IMR-90 (cell line): ENCODE results near the gene NDUFB4. TPM values are rescaled to one million over a fixed set of nuclear protein-coding genes. Genes with fewer than 3 reads are reported as not detected.

Experiments
- ATAC-seq: fragments of 200-7000 bp; cut with Tn5 transposase; 2 replicates; pipeline ENCODE4 v1.9.1; 2020; ENCODE audit warnings: low read depth, mild to moderate bottlenecking, moderate library complexity
- BruUV-seq: library from RNA; stranded (reverse); fragments of 400-500 nt; replicated peaks from 2 replicates; lab custom pipeline; 2021; lab: Mats Ljungman, UMichigan
- CTCF ChIA-PET: fragments of 300-600 bp; formaldehyde crosslinking; extraction: SDS; loops from one replicate; lab custom pipeline; 2021; ENCODE audit warnings: antibody characterized with exemption; lab: Yijun Ruan, JAX
- POLR2A ChIA-PET: fragments of 300-600 bp; sonication (Branson Sonifier 250); formaldehyde crosslinking; loops from one replicate; lab custom pipeline; 2022; ENCODE audit warnings: antibody characterized with exemption; ENCODE audit not compliant: unreplicated experiment; lab: Charles Lee
- DNase-seq: peaks from one replicate; pipeline ENCODE4 v3.0.0; 2013
- H2AFZ ChIP-seq: replicated peaks from 2 replicates; pipeline ENCODE3; 2013; ENCODE audit warnings: low read length, mild to moderate bottlenecking; ENCODE audit not compliant: poor library complexity
- H2AK5ac ChIP-seq: 2 replicates; pipeline ENCODE4 v1.6.1; 2013; ENCODE audit warnings: low read depth, low read length, inconsistent platforms
- H2AK9ac ChIP-seq: replicated peaks from 2 replicates; pipeline ENCODE3; 2013; ENCODE audit warnings: mild to moderate bottlenecking, low read depth, low read length, moderate library complexity; ENCODE audit not compliant: poor library complexity
- H2BK120ac ChIP-seq: 2 replicates; pipeline ENCODE4 v1.6.1; 2013; ENCODE audit warnings: low read depth, low read length, inconsistent platforms
- H2BK15ac ChIP-seq: 3 replicates; pipeline ENCODE4 v1.6.1; 2013; ENCODE audit warnings: low read depth, low read length, inconsistent platforms
- H2BK20ac ChIP-seq: 2 replicates; pipeline ENCODE4 v1.6.1; 2013; ENCODE audit warnings: low read depth, mild to moderate bottlenecking, inconsistent platforms, low read length, moderate library complexity
- H2BK5ac ChIP-seq: 2 replicates; pipeline ENCODE4 v1.6.1; 2013; ENCODE audit warnings: mild to moderate bottlenecking, low read depth, low read length, inconsistent platforms; ENCODE audit not compliant: poor library complexity, severe bottlenecking
- H3K14ac ChIP-seq: replicated peaks from 2 replicates; pipeline ENCODE4 v1.6.1; 2013; ENCODE audit warnings: low read depth, low read length, inconsistent platforms
- H3K18ac ChIP-seq: 2 replicates; pipeline ENCODE4 v1.6.1; 2013; ENCODE audit warnings: low read depth, low read length, control low read depth
- H3K23ac ChIP-seq: 2 replicates; pipeline ENCODE4 v1.6.1; 2013; ENCODE audit warnings: low read depth, low read length, inconsistent platforms
- H3K27ac ChIP-seq: 2 replicates; pipeline ENCODE4 v1.5.1; 2013; ENCODE audit warnings: mild to moderate bottlenecking, control low read depth, low read length; ENCODE audit not compliant: insufficient read depth
- H3K27me3 ChIP-seq: 2 replicates; pipeline ENCODE4 v1.6.1; 2013; ENCODE audit warnings: low read length; ENCODE audit not compliant: control insufficient read depth, insufficient read depth
- H3K36me3 ChIP-seq: 2 replicates; pipeline ENCODE4 v1.6.1; 2013; ENCODE audit warnings: low read length, mixed read lengths; ENCODE audit not compliant: control insufficient read depth, insufficient read depth
- H3K4ac ChIP-seq: 2 replicates; pipeline ENCODE4 v1.6.1; 2013; ENCODE audit warnings: low read depth, low read length, inconsistent platforms
- H3K4me1 ChIP-seq: 2 replicates; pipeline ENCODE4 v1.6.1; 2013; ENCODE audit warnings: low read length, mixed read lengths; ENCODE audit not compliant: control insufficient read depth, insufficient read depth
- H3K4me2 ChIP-seq: 2 replicates; pipeline ENCODE4 v1.6.1; 2013; ENCODE audit warnings: low read depth, mild to moderate bottlenecking, control low read depth, low read length, moderate library complexity
- H3K4me3 ChIP-seq: 2 replicates; pipeline ENCODE4 v1.5.1; 2013; ENCODE audit warnings: low read depth, mild to moderate bottlenecking, control low read depth, low read length, moderate library complexity; ENCODE audit not compliant: insufficient read depth
- H3K56ac ChIP-seq: 2 replicates; pipeline ENCODE4 v1.6.1; 2013; ENCODE audit warnings: low read length, inconsistent platforms; ENCODE audit not compliant: insufficient read depth; ENCODE audit errors: extremely low read depth
- H3K79me1 ChIP-seq, 2 experiments: 2 replicates each; pipeline ENCODE4 v1.6.1; 2013; ENCODE audit warnings: low read length in 2 of 2, inconsistent platforms in 1 of 2, low read depth in 1 of 2
- H3K9ac ChIP-seq: 2 replicates; pipeline ENCODE4 v1.6.1; 2013; ENCODE audit warnings: low read depth, low read length, control low read depth
- H3K9me1 ChIP-seq: 2 replicates; pipeline ENCODE4 v1.6.1; 2013; ENCODE audit warnings: low read length, inconsistent platforms; ENCODE audit not compliant: insufficient read depth
- H3K9me3 ChIP-seq: 2 replicates; pipeline ENCODE4 v1.6.1; 2013; ENCODE audit warnings: low read length; ENCODE audit not compliant: control insufficient read depth, insufficient read depth
- H4K20me1 ChIP-seq: 2 replicates; pipeline ENCODE4 v1.6.1; 2013; ENCODE audit warnings: low read length, inconsistent platforms; ENCODE audit not compliant: insufficient read depth
- H4K5ac ChIP-seq: 2 replicates; pipeline ENCODE4 v1.6.1; 2013; ENCODE audit warnings: mild to moderate bottlenecking, low read depth, low read length, control low read depth
- H4K8ac ChIP-seq, 2 experiments: 2 replicates each; pipeline ENCODE4 v1.6.1; 2013; ENCODE audit warnings: low read depth in 2 of 2, low read length in 2 of 2, control low read depth in 1 of 2, inconsistent platforms in 1 of 2
- H4K91ac ChIP-seq: 2 replicates; pipeline ENCODE4 v1.6.1; 2013; ENCODE audit warnings: low read depth, low read length, inconsistent platforms; ENCODE audit not compliant: insufficient read depth
- MAFK ChIP-seq: IDR thresholded peaks from 2 replicates; pipeline ENCODE4 v1.6.1; 2012; ENCODE audit warnings: low read depth, low read length, improper control_type of control experiment
- POLR2A ChIP-seq: IDR thresholded peaks from 2 replicates; pipeline ENCODE4 v1.6.1; 2012; ENCODE audit warnings: mild to moderate bottlenecking, low read depth, low read length
- RCOR1 ChIP-seq: IDR thresholded peaks from 2 replicates; pipeline ENCODE4 v1.6.1; 2012; ENCODE audit warnings: mild to moderate bottlenecking, low read length, improper control_type of control experiment; ENCODE audit not compliant: insufficient replicate concordance
- RFX5 ChIP-seq: IDR thresholded peaks from 2 replicates; pipeline ENCODE4 v1.8.0; 2012; ENCODE audit warnings: low read depth, mild to moderate bottlenecking, low read length, moderate library complexity
- WGBS, 2 experiments: methylation state at CpG; one replicate each; pipeline versions ENCODE4 v1.1.5 to v1.1.7; 2013; ENCODE audit warnings: missing lambda C conversion rate in 2 of 2; ENCODE audit not compliant: insufficient read length in 1 of 2; ENCODE audit errors: extremely low coverage in 2 of 2; 5-methylcytosine and 5-hydroxymethylcytosine counted together
- dilution Hi-C: fragments of 300-500 bp; cut with HindIII; formaldehyde crosslinking; loops from one replicate; pipeline ENCODE4 v1.14.3; 2018; ENCODE audit warnings: low sequenced_read_pairs; ENCODE audit not compliant: unreplicated experiment
- in situ Hi-C: fragments of 300-500 bp; cut with MboI; formaldehyde crosslinking; loops from 3 replicates; pipeline ENCODE4 v1.14.3; 2019; ENCODE audit warnings: low sequenced_read_pairs, inconsistent platforms, mixed read lengths
- intact Hi-C: fragments of 100-400 bp; cut with micrococcal nuclease; formaldehyde crosslinking; loops from 2 replicates; pipeline ENCODE4 v1.10.0; 2022
- polyA plus RNA-seq, 3 experiments: library from polyadenylated mRNA; depleted of rRNA; stranded (reverse); fragments of >200 nt; gene quantifications; 2 replicates each; pipeline ENCODE4 v1.2.3, GENCODE V29; 2012; ENCODE audit warnings: low replicate concordance in 1 of 3
- total RNA-seq: library from RNA; depleted of rRNA; stranded (reverse); fragments of >200 nt; gene quantifications from 2 replicates; pipeline ENCODE4 v1.2.3, GENCODE V29; 2012

The NDUFB4 gene
- total and polyA plus RNA-seq, 2 of the 4 experiments (the other 2 are of a cell fraction): 53.9 to 278 TPM

DNA sequence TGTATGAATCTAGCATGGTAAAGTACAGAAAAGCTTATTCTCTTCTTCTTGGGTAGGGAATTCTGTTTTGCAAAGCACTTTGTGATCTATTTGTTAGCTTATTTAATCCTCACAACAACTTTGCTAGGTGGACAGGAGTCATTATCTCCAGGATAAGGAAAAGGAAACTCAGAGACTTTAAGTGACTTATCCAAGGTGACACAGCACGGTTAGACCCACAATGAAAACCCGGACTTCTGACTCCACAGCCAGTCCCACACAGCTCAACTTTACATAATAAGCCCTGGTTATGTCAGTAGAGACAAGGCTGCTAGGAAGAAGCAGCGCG is 384 bp upstream of the NDUFB4 start:
- no peaks in the 10 kb centered on the region for H4K20me1 ChIP-seq
- in situ Hi-C loops (loop anchor here (10.0 kb wide), 1 partner anchor 199 kb away; no protein-coding TSS in a partner anchor), dilution Hi-C loops (no loop called here), intact Hi-C loops (loop anchor here (2.0 to 10.0 kb wide), 3 partner anchors 92 to 199 kb away; partner anchors contain the start of genes GTF2E1 and RABL3)
- no peaks in the 10 kb centered on the region for H3K27me3 ChIP-seq
- H2AFZ ChIP-seq: peak overlapping the region; percentile 99
- H3K4me3 ChIP-seq: peak overlapping the region; percentile 70
- peak overlapping the region; percentile 59 for H2BK5ac ChIP-seq
- POLR2A ChIA-PET: interaction anchor here (0.6 kb wide), 1 partner anchor 55 kb away, joined by 4 read pairs; no protein-coding TSS in a partner anchor
- H3K27ac ChIP-seq: peak overlapping the region; percentile 37
- H3K18ac ChIP-seq: peak overlapping the region; percentile 29
- peak overlapping the region; percentile 87 for H2BK120ac ChIP-seq
- H3K4me2 ChIP-seq: peak overlapping the region; percentile 67
- H2AK5ac ChIP-seq: no peak overlapping the region; the same call in 1 of the 2 replicates
- no TSS peak for BruUV-seq
- no peak for TF ChIP-seq MAFK
- no peak for TF ChIP-seq RFX5
- no peak for TF ChIP-seq POLR2A
- TF ChIP-seq RCOR1: no peak
- no peaks in the 10 kb centered on the region for H3K9me3 ChIP-seq
- H3K9me1 ChIP-seq: peaks cover 3% of the 10 kb centered on the region; the same call in 1 of the 2 replicates
- H3K23ac ChIP-seq: peak overlapping the region; percentile 93; the same call in 1 of the 2 replicates
- H3K56ac ChIP-seq: peak overlapping the region; percentile 75; the same call in 1 of the 2 replicates
- H3K79me1 ChIP-seq: peaks cover 12 to 31% of the 10 kb centered on the region in 2 experiments
- H3K4me1 ChIP-seq: no peaks in the 10 kb centered on the region
- CTCF ChIA-PET: interaction anchor here (0.9 kb wide), 1 partner anchor 178 kb away, joined by 3 read pairs; no protein-coding TSS in a partner anchor
- no peak overlapping the region for H2AK9ac ChIP-seq
- DNase-seq (no peak), ATAC-seq (no peak)
- peak overlapping the region; percentile 71 for H4K5ac ChIP-seq
- H4K8ac ChIP-seq: peak overlapping the region; percentile 84 to 97
- peaks cover 7% of the 10 kb centered on the region for H3K36me3 ChIP-seq
- peak overlapping the region; percentile 35; the same call in 1 of the 3 replicates for H2BK15ac ChIP-seq
- H3K14ac ChIP-seq: peak overlapping the region; percentile 97
- no CpG with 5 or more reads among the region's 4 CpGs for WGBS, 2 experiments
- H4K91ac ChIP-seq: peak overlapping the region; percentile 82
- H2BK20ac ChIP-seq: peak overlapping the region; percentile 78; the same call in 1 of the 2 replicates
- peak overlapping the region; percentile 59 for H3K9ac ChIP-seq
- H3K4ac ChIP-seq: peak overlapping the region; percentile 97
